ENCODE measurements around the gene TRIM29. TPM values are rescaled to one million over a fixed set of nuclear protein-coding genes. Genes with fewer than 3 reads are reported as not detected.

The TRIM29 gene
- total RNA-seq, 2 experiments from 2014 or later: not detected

GRCh38 chr11:120170741-120171261 is 32.9 kb upstream of the TRIM29 start:
- ChIA-PET POLR2A (no interaction called here), CTCF (no interaction called here)
- intact Hi-C loops (cut with DNase I, micrococcal nuclease): loop anchor here in 1 of 2 experiments (10.0 kb wide), 1 partner anchor 514 kb away; no protein-coding TSS in a partner anchor
- peaks cover 37 to 73% of the 10 kb centered on the region in 2 experiments for H3K27me3 ChIP-seq (ENCODE audit: control insufficient read depth in 1 of 2, insufficient read depth in 2 of 2, low read length in 2 of 2)
- DNase-seq: peak in 1 of 14 experiments; percentile 27
- Mint-ChIP-seq H3K27ac (no peak overlapping the region), H3K4me1 (ENCODE audit: low read depth) (peaks cover 10% of the 10 kb centered on the region), H3K36me3 (ENCODE audit: low read depth) (no peaks in the 10 kb centered on the region), H3K9me3 (peaks cover 2% of the 10 kb centered on the region), H3K4me3 (no peak overlapping the region), H3K27me3 (peaks cover 87% of the 10 kb centered on the region)
- peaks cover 0 to 18% of the 10 kb centered on the region in 2 experiments for H3K9me3 ChIP-seq (ENCODE audit: control insufficient read depth in 1 of 2, insufficient read depth in 1 of 2, low read length in 2 of 2)
- no peaks in the 10 kb centered on the region for H3K36me3 ChIP-seq (ENCODE audit: insufficient read depth, low read length)
- no peak overlapping the region for H3K4me3 ChIP-seq (ENCODE audit: low read length)
- peaks cover 22% of the 10 kb centered on the region for H3K4me1 ChIP-seq (ENCODE audit: insufficient read depth, low read length)
- no peak for ATAC-seq (ENCODE audit: poor library complexity)
- H3K27ac ChIP-seq (ENCODE audit: low read depth in 1 of 2, low read length in 2 of 2): no peak overlapping the region
- no peak for TF ChIP-seq CTCF (IDR thresholded peaks at IDR 0.05)

GRCh38 chr11:120169981-120170698 is 32.2 kb upstream of the TRIM29 start:
- Mint-ChIP-seq H3K9me3 (peaks cover 4% of the 10 kb centered on the region), H3K4me3 (no peak overlapping the region), H3K36me3 (ENCODE audit: low read depth) (no peaks in the 10 kb centered on the region), H3K27ac (no peak overlapping the region), H3K27me3 (peaks cover 92% of the 10 kb centered on the region), H3K4me1 (ENCODE audit: low read depth) (peaks cover 10% of the 10 kb centered on the region)
- no peak overlapping the region for H3K27ac ChIP-seq (ENCODE audit: low read depth in 1 of 2, low read length in 2 of 2)
- DNase-seq: peak in 1 of 14 experiments; percentile 20
- no peak for TF ChIP-seq CTCF (IDR thresholded peaks at IDR 0.05)
- POLR2A ChIA-PET: no interaction called here
- H3K27me3 ChIP-seq (ENCODE audit: control insufficient read depth in 1 of 2, insufficient read depth in 2 of 2, low read length in 2 of 2): peaks cover 37 to 73% of the 10 kb centered on the region in 2 experiments
- no peaks in the 10 kb centered on the region for H3K36me3 ChIP-seq (ENCODE audit: insufficient read depth, low read length)
- peaks cover 22% of the 10 kb centered on the region for H3K4me1 ChIP-seq (ENCODE audit: insufficient read depth, low read length)
- intact Hi-C loops (cut with DNase I, micrococcal nuclease): loop anchor here in 1 of 2 experiments (10.0 kb wide), 1 partner anchor 515 kb away; no protein-coding TSS in a partner anchor
- ATAC-seq (ENCODE audit: poor library complexity): no peak
- H3K4me3 ChIP-seq (ENCODE audit: low read length): no peak overlapping the region
- CTCF ChIA-PET: no interaction called here
- H3K9me3 ChIP-seq (ENCODE audit: control insufficient read depth in 1 of 2, insufficient read depth in 1 of 2, low read length in 2 of 2): peaks cover 0 to 18% of the 10 kb centered on the region in 2 experiments

- intact Hi-C loops (cut with DNase I, micrococcal nuclease): no loop called here
- Histone ChIP-seq H3K27me3 (ENCODE audit: control insufficient read depth in 1 of 2, insufficient read depth in 2 of 2, low read length in 2 of 2) (peaks cover 37 to 77% of the 10 kb centered on the region in 2 experiments), H3K36me3 (ENCODE audit: insufficient read depth, low read length) (no peaks in the 10 kb centered on the region), H3K4me3 (ENCODE audit: low read length) (peak overlapping the region; percentile 45), H3K4me1 (ENCODE audit: insufficient read depth, low read length) (peaks cover 22% of the 10 kb centered on the region), H3K9me3 (ENCODE audit: control insufficient read depth in 1 of 2, insufficient read depth in 1 of 2, low read length in 2 of 2) (peaks cover 6 to 18% of the 10 kb centered on the region in 2 experiments), H3K27ac (ENCODE audit: low read depth in 1 of 2, low read length in 2 of 2) (no peak overlapping the region)
- DNase-seq (peak in 13 of 14 experiments; percentile 17 to 73 (median 42)), ATAC-seq (ENCODE audit: poor library complexity) (peak; percentile 75)
- Mint-ChIP-seq H3K36me3 (ENCODE audit: low read depth) (no peaks in the 10 kb centered on the region), H3K4me1 (ENCODE audit: low read depth) (peaks cover 10% of the 10 kb centered on the region), H3K27me3 (peaks cover 92% of the 10 kb centered on the region), H3K27ac (no peak overlapping the region), H3K4me3 (peak overlapping the region; percentile 58), H3K9me3 (peaks cover 4% of the 10 kb centered on the region)
- CTCF ChIA-PET: interaction anchor here (1.3 kb wide), 1 partner anchor 10 kb away, joined by 3 read pairs; no protein-coding TSS in a partner anchor
- POLR2A ChIA-PET: no interaction called here
- TF ChIP-seq CTCF (IDR thresholded peaks at IDR 0.05): peak; percentile 56
Measured at GRCh38 chr11:120168960-120169681, 31.2 kb upstream of the TRIM29 start.

Data from CD4-positive, alpha-beta T cell (primary cell).